ENCODE measurements around the gene ZFC3H1. TPM values are rescaled to one million over a fixed set of nuclear protein-coding genes. Genes with fewer than 3 reads are reported as not detected.
"Not testable (repeated sequence)": the region's sequence is repeated elsewhere in the genome, so short reads cannot be mapped to it uniquely, and the experiment has no call there.

ZFC3H1 gene
- total RNA-seq, 1 donor from 2014 or later, result 44.8 TPM

DNA sequence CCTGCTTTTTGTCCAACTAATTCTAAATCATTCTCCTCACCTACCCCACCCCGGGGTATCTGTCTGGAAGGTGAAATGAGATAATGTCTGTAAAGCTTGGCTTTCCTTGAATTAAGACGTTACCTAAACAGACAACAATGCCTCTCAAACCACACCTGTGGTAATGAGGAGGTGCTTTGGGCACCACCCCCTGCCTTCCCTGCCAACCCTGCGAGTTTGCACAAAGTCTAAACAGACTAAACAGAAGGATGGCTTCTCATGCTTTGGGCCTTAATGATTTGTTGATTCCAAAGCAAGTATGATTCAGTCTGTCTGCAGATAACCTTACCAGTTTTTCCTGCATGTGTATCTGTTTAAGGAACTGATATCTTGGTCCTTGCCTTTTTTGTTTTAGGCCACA lies 82.4 kb downstream of the ZFC3H1 start:
- no peak for DNase-seq
- peak; percentile 29 for ATAC-seq
- no peak overlapping the region for H3K4me3 ChIP-seq
- intact Hi-C loops (cut with DNase I), result no loop called here
- no peaks in the 10 kb centered on the region for H3K4me1 ChIP-seq
- H3K9me3 ChIP-seq, result no peaks in the 10 kb centered on the region
- no peak overlapping the region for H3K27ac ChIP-seq
- no peaks in the 10 kb centered on the region for H3K27me3 ChIP-seq
- H3K36me3 ChIP-seq, result no peaks in the 10 kb centered on the region
- TF ChIP-seq, protein P1, sequence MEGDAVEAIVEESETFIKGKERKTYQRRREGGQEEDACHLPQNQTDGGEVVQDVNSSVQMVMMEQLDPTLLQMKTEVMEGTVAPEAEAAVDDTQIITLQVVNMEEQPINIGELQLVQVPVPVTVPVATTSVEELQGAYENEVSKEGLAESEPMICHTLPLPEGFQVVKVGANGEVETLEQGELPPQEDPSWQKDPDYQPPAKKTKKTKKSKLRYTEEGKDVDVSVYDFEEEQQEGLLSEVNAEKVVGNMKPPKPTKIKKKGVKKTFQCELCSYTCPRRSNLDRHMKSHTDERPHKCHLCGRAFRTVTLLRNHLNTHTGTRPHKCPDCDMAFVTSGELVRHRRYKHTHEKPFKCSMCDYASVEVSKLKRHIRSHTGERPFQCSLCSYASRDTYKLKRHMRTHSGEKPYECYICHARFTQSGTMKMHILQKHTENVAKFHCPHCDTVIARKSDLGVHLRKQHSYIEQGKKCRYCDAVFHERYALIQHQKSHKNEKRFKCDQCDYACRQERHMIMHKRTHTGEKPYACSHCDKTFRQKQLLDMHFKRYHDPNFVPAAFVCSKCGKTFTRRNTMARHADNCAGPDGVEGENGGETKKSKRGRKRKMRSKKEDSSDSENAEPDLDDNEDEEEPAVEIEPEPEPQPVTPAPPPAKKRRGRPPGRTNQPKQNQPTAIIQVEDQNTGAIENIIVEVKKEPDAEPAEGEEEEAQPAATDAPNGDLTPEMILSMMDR (IDR thresholded peaks at IDR 0.05), result no peak

DNA sequence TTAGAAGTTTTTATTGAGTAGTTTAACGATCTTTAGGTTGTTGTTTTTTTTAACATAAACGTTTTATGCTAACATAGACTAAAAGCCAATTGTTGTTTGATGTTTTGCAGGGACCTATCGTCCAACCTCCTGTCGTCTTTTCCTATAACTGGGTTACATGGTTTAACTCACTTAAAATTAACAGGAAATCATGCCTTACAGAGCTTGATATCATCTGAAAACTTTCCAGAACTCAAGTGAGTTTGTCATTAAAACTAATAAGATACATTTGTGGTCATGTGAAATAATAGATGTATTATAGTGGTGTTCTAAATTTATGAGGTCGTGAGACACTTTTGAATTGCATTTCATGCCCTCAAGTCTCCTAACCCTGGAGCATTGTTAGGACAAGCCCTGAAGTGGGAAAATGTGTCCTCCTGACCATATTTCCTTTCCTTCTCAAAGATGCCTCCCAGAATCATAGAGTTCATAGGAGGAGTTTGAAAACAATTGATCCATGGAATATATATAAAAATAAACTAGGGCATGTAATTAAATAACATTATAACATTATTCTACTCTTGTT lies 84.9 kb downstream of the ZFC3H1 start:
- no peaks in the 10 kb centered on the region for H3K36me3 ChIP-seq
- ATAC-seq (no peak), DNase-seq (no peak)
- no peaks in the 10 kb centered on the region for H3K27me3 ChIP-seq
- no peak overlapping the region for H3K4me3 ChIP-seq
- H3K4me1 ChIP-seq, result no peaks in the 10 kb centered on the region
- TF ChIP-seq, protein P1 (IDR thresholded peaks at IDR 0.05), result no peak
- intact Hi-C loops (cut with DNase I), result no loop called here
- H3K27ac ChIP-seq, result no peak overlapping the region
- no peaks in the 10 kb centered on the region for H3K9me3 ChIP-seq

DNA sequence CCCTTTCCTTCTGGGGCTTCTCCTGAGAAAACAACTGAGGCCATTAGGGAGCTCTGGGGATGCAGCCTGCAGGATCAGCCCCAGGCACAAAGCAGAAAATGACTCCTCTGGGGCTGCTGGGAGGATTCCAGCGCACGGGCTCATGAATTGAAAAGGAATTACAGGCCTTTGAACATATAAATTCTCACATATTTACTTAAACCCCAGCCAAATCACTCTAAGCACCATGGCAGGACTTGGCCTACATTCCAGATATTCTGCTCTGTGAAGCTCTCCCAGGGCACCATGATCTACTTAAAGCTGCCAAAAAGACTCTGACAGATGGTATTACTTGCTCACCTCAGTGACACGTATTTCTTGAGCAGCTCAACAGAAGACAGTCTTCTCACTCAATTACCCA lies 87.2 kb downstream of the ZFC3H1 start:
- H3K4me1 ChIP-seq, result no peaks in the 10 kb centered on the region
- H3K9me3 ChIP-seq, result no peaks in the 10 kb centered on the region
- DNase-seq, result no peak
- no peaks in the 10 kb centered on the region for H3K36me3 ChIP-seq
- TF ChIP-seq, protein P1 (IDR thresholded peaks at IDR 0.05), result no peak
- H3K27me3 ChIP-seq, result no peaks in the 10 kb centered on the region
- ATAC-seq, result no peak
- intact Hi-C loops (cut with DNase I), result no loop called here
- H3K4me3 ChIP-seq, result no peak overlapping the region
- H3K27ac ChIP-seq, result no peak overlapping the region

DNA sequence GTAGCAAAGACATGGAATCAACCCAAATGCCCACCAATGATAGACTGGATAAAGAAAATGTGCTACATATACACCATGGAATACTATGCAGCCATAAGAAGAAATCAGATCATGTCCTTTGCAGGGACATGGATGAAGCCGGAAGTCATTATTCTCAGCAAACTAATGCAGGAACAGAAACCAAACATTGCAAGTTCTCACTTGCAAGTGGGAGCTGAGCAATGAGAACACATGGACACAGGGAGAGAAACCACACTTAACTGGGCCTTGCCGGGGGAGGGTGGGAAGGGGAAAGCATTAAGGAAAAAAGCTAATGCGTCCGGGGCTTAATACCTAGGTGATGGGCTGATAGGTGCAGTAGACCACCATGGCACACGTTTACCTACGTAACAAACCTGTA lies 93.8 kb downstream of the ZFC3H1 start:
- H3K4me1 ChIP-seq; intact Hi-C loops (cut with DNase I); H3K9me3 ChIP-seq; H3K4me3 ChIP-seq; H3K27ac ChIP-seq; H3K27me3 ChIP-seq; DNase-seq; ATAC-seq; H3K36me3 ChIP-seq: not testable (repeated sequence)

DNA sequence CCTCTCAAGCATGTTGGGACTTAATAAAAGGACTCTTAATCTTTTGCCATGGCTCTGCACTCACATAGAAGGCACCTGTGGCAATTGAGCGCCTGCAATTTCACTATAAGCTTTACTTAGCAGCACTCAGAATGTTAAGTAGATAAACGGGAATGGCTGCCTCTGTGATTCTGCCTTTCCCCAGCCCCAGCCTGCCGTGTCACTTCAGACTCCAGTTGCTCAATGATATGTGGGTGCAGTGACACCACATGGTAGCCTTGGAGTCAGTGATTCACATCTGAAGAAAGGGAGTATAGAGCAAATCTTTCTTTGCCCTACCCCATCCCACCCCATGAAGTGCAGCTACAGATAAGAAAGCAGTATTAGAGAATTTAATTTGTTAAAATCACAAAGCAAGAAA lies 96.1 kb downstream of the ZFC3H1 start:
- TF ChIP-seq, protein P1 (IDR thresholded peaks at IDR 0.05), result no peak
- Histone ChIP-seq H3K4me3 (no peak overlapping the region), H3K27me3 (no peaks in the 10 kb centered on the region), H3K4me1 (no peaks in the 10 kb centered on the region), H3K36me3 (no peaks in the 10 kb centered on the region), H3K27ac (no peak overlapping the region), H3K9me3 (no peaks in the 10 kb centered on the region)
- DNase-seq, result no peak
- peak; percentile 91 for ATAC-seq
- intact Hi-C loops (cut with DNase I), result no loop called here

DNA sequence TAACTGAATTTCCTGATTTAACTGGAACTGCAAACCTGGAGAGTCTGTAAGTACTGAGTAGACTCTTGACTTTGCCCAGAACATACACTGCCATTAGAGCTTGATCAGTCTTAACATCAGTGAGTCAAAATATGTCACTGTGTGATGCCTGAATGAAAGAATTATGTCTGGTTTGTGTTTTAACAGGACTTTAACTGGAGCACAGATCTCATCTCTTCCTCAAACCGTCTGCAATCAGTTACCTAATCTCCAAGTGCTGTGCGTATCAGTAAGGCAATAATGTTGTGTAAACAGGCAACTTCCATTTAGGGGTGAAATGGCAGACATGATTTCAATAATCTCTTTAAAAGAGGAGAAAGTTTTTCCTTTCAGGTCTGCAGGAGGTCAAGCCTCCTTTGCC lies 97.0 kb downstream of the ZFC3H1 start:
- H3K4me3 ChIP-seq, result no peak overlapping the region
- TF ChIP-seq, protein P1 (IDR thresholded peaks at IDR 0.05), result no peak
- H3K27me3 ChIP-seq, result no peaks in the 10 kb centered on the region
- intact Hi-C loops (cut with DNase I), result no loop called here
- H3K9me3 ChIP-seq, result no peaks in the 10 kb centered on the region
- no peaks in the 10 kb centered on the region for H3K36me3 ChIP-seq
- DNase-seq (no peak), ATAC-seq (no peak)
- no peak overlapping the region for H3K27ac ChIP-seq
- no peaks in the 10 kb centered on the region for H3K4me1 ChIP-seq
